H1 (cell line): Measurements from ENCODE around the gene ATP13A3.

ENCODE experiments used
- CHD1 ChIP-seq: IDR thresholded peaks from 2 replicates; pipeline ENCODE4 v1.6.1; 2012; ENCODE audit warnings: low read depth, low read length, improper control_type of control experiment
- POLR2A ChIP-seq, 2 experiments: IDR thresholded peaks; 1 replicate in 1 of 2; 2 replicates in 1 of 2; pipeline ENCODE4 v1.6.1; 2011; ENCODE audit warnings: low read depth in 2 of 2, low read length in 2 of 2, mild to moderate bottlenecking in 2 of 2; ENCODE audit errors: control extremely low read depth in 1 of 2
- SAP30 ChIP-seq: fragments of 300-600 bp; sonication (generic); IDR thresholded peaks from 2 replicates; pipeline ENCODE4 v1.7.1; 2012; ENCODE audit warnings: low read length, moderate library complexity, mild to moderate bottlenecking, inconsistent platforms; ENCODE audit not compliant: insufficient read depth, insufficient replicate concordance
- TBP ChIP-seq: IDR thresholded peaks from 2 replicates; pipeline ENCODE4 v1.6.1; 2011; ENCODE audit warnings: low read depth, low read length, improper control_type of control experiment
- TF ChIP-seq, protein P1 (sequence below), 3 experiments: IDR thresholded peaks; 1 replicate in 2 of 3; 2 replicates in 1 of 3; pipeline versions ENCODE4 v1.5.1 to v1.6.1; 2011; ENCODE audit warnings: low read length in 3 of 3, mild to moderate bottlenecking in 3 of 3, inconsistent platforms in 2 of 3, low read depth in 1 of 3, moderate library complexity in 1 of 3; ENCODE audit not compliant: insufficient read depth in 1 of 3; ENCODE audit errors: control extremely low read depth in 1 of 3

DNA sequence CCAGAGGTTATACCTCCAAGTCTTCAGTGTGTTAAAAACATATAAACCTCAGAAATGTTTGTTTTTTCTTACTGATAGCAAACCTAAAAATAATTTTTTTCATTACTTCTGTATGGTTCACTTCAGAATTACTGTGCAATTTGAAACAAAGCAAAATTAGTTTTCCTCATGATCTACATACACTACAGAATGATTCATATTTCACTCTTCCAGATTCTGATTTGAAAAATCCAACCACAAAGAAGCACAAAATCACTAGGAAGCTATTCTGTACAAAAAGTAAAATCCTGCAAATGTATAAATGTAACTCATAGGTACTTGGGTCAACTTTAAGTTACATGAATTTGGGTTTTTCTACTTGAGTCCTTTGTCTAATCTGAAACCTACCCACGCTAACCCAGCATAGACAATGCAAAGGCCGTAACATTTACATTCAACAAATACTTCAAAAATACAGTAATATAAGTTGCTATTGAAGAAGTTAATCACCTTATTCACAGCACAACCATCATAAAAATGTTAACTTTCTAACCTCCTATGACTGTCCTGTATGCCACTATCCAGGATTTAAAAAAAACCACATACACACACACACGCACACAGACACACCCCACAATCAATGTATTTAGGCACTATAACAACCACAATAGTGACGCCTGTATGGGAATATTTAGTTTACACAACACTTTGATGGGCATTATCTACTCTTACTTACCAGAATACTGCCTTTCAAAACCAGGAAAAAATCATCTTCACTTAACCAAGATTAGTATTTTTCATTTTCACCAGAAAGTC lies 11.5 kb downstream of the ATP13A3 start:
- no peak for TF ChIP-seq TBP
- no peak for TF ChIP-seq POLR2A (IDR thresholded peaks at IDR 0.05; ENCODE audit: control extremely low read depth in 1 of 2, low read depth in 2 of 2, low read length in 2 of 2)
- no peak for TF ChIP-seq SAP30
- TF ChIP-seq CHD1: no peak
- TF ChIP-seq, protein P1, sequence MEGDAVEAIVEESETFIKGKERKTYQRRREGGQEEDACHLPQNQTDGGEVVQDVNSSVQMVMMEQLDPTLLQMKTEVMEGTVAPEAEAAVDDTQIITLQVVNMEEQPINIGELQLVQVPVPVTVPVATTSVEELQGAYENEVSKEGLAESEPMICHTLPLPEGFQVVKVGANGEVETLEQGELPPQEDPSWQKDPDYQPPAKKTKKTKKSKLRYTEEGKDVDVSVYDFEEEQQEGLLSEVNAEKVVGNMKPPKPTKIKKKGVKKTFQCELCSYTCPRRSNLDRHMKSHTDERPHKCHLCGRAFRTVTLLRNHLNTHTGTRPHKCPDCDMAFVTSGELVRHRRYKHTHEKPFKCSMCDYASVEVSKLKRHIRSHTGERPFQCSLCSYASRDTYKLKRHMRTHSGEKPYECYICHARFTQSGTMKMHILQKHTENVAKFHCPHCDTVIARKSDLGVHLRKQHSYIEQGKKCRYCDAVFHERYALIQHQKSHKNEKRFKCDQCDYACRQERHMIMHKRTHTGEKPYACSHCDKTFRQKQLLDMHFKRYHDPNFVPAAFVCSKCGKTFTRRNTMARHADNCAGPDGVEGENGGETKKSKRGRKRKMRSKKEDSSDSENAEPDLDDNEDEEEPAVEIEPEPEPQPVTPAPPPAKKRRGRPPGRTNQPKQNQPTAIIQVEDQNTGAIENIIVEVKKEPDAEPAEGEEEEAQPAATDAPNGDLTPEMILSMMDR (IDR thresholded peaks at IDR 0.05; ENCODE audit: control extremely low read depth in 1 of 3, insufficient read depth in 1 of 3, low read depth in 1 of 3, low read length in 3 of 3): no peak
